ENCODE data around the gene NFRKB. TPM values are rescaled to one million over a fixed set of nuclear protein-coding genes. Genes with fewer than 3 reads are reported as not detected.

The NFRKB gene
- total RNA-seq: 15.1 and 22.6 TPM in 2 replicates

DNA sequence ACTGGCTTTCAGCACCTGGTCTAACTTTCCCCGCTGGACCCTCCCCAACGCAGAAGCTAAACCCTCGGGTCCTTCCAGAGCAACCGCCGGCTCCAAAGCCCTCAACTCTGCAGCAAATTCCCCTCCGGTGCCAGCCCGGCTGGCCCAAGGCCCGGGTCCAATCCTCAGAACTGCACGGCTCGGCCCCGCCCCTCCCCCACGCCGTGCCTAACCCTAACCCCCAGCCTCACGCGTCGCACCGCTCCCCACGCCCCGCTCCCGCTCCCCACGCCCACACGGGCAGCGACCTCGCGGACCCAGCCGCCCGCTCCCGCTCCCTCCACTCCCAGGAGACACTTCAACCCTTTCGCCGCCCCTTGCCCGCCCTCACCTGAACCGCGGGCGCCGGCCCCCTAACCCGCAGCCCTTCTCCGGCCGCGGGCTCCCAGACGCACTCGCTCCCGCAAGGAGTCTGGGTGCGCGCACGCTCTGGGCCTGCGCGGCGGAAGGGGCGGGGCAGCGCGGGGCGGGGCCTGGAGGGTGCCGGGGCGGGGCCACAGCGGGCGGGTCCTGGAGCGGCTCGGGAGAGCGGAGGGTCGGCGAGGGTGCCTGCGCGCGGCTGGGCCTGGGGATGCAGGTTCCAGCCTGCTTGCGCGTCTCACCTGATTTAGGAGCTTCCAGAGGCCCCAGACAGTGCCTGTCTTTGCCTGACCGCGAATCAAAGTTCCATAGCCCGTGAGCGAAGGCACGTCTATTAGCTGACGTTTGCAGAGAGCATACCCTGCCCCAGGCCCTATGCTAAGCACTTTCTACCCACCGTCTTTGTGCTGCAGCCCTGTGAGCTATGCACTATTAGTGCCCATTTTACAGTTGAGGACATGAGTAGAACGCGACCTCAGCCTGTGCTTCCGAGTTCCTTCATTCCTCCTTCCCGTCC lies at the start of gene NFRKB:
Gene NFRKB (minus strand): TSS at position 453 of the 916 bp plus-strand sequence. CDS start 2,729 bp downstream, outside the sequence.

Other genes starting within 250 kb of the NFRKB start
- gene TMEM45B, start 79.7 kb downstream of the NFRKB start, total RNA-seq: not detected in 2 replicates
- gene PRDM10, start 107.3 kb upstream of the NFRKB start, total RNA-seq: 2.7 and 7.2 TPM in 2 replicates
- 407 and 433 TPM in 2 replicates for gene APLP2, start 174.3 kb upstream of the NFRKB start, total RNA-seq